IMR-90 (cell line): Measurements from ENCODE around the gene TTC39A. TPM values are rescaled to one million over a fixed set of nuclear protein-coding genes. Genes with fewer than 3 reads are reported as not detected.

Experiments
- ATAC-seq: fragments of 200-7000 bp; cut with Tn5 transposase; 2 replicates; pipeline ENCODE4 v1.9.1; 2020; ENCODE audit warnings: low read depth, mild to moderate bottlenecking, moderate library complexity
- BruUV-seq: library from RNA; stranded (reverse); fragments of 400-500 nt; replicated peaks from 2 replicates; lab custom pipeline; 2021; lab: Mats Ljungman, UMichigan
- CTCF ChIA-PET: fragments of 300-600 bp; formaldehyde crosslinking; extraction: SDS; loops from one replicate; lab custom pipeline; 2021; ENCODE audit warnings: antibody characterized with exemption; lab: Yijun Ruan, JAX
- POLR2A ChIA-PET: fragments of 300-600 bp; sonication (Branson Sonifier 250); formaldehyde crosslinking; loops from one replicate; lab custom pipeline; 2022; ENCODE audit warnings: antibody characterized with exemption; ENCODE audit not compliant: unreplicated experiment; lab: Charles Lee
- DNase-seq: peaks from one replicate; pipeline ENCODE4 v3.0.0; 2013
- H2AFZ ChIP-seq: replicated peaks from 2 replicates; pipeline ENCODE3; 2013; ENCODE audit warnings: low read length, mild to moderate bottlenecking; ENCODE audit not compliant: poor library complexity
- H2AK5ac ChIP-seq: 2 replicates; pipeline ENCODE4 v1.6.1; 2013; ENCODE audit warnings: low read depth, low read length, inconsistent platforms
- H2AK9ac ChIP-seq: replicated peaks from 2 replicates; pipeline ENCODE3; 2013; ENCODE audit warnings: mild to moderate bottlenecking, low read depth, low read length, moderate library complexity; ENCODE audit not compliant: poor library complexity
- H2BK120ac ChIP-seq: 2 replicates; pipeline ENCODE4 v1.6.1; 2013; ENCODE audit warnings: low read depth, low read length, inconsistent platforms
- H2BK15ac ChIP-seq: 3 replicates; pipeline ENCODE4 v1.6.1; 2013; ENCODE audit warnings: low read depth, low read length, inconsistent platforms
- H2BK20ac ChIP-seq: 2 replicates; pipeline ENCODE4 v1.6.1; 2013; ENCODE audit warnings: low read depth, mild to moderate bottlenecking, inconsistent platforms, low read length, moderate library complexity
- H2BK5ac ChIP-seq: 2 replicates; pipeline ENCODE4 v1.6.1; 2013; ENCODE audit warnings: mild to moderate bottlenecking, low read depth, low read length, inconsistent platforms; ENCODE audit not compliant: poor library complexity, severe bottlenecking
- H3K14ac ChIP-seq: replicated peaks from 2 replicates; pipeline ENCODE4 v1.6.1; 2013; ENCODE audit warnings: low read depth, low read length, inconsistent platforms
- H3K18ac ChIP-seq: 2 replicates; pipeline ENCODE4 v1.6.1; 2013; ENCODE audit warnings: low read depth, low read length, control low read depth
- H3K23ac ChIP-seq: 2 replicates; pipeline ENCODE4 v1.6.1; 2013; ENCODE audit warnings: low read depth, low read length, inconsistent platforms
- H3K27ac ChIP-seq: 2 replicates; pipeline ENCODE4 v1.5.1; 2013; ENCODE audit warnings: mild to moderate bottlenecking, control low read depth, low read length; ENCODE audit not compliant: insufficient read depth
- H3K27me3 ChIP-seq: 2 replicates; pipeline ENCODE4 v1.6.1; 2013; ENCODE audit warnings: low read length; ENCODE audit not compliant: control insufficient read depth, insufficient read depth
- H3K36me3 ChIP-seq: 2 replicates; pipeline ENCODE4 v1.6.1; 2013; ENCODE audit warnings: low read length, mixed read lengths; ENCODE audit not compliant: control insufficient read depth, insufficient read depth
- H3K4ac ChIP-seq: 2 replicates; pipeline ENCODE4 v1.6.1; 2013; ENCODE audit warnings: low read depth, low read length, inconsistent platforms
- H3K4me1 ChIP-seq: 2 replicates; pipeline ENCODE4 v1.6.1; 2013; ENCODE audit warnings: low read length, mixed read lengths; ENCODE audit not compliant: control insufficient read depth, insufficient read depth
- H3K4me2 ChIP-seq: 2 replicates; pipeline ENCODE4 v1.6.1; 2013; ENCODE audit warnings: low read depth, mild to moderate bottlenecking, control low read depth, low read length, moderate library complexity
- H3K4me3 ChIP-seq: 2 replicates; pipeline ENCODE4 v1.5.1; 2013; ENCODE audit warnings: low read depth, mild to moderate bottlenecking, control low read depth, low read length, moderate library complexity; ENCODE audit not compliant: insufficient read depth
- H3K56ac ChIP-seq: 2 replicates; pipeline ENCODE4 v1.6.1; 2013; ENCODE audit warnings: low read length, inconsistent platforms; ENCODE audit not compliant: insufficient read depth; ENCODE audit errors: extremely low read depth
- H3K79me1 ChIP-seq, 2 experiments: 2 replicates each; pipeline ENCODE4 v1.6.1; 2013; ENCODE audit warnings: low read length in 2 of 2, inconsistent platforms in 1 of 2, low read depth in 1 of 2
- H3K9ac ChIP-seq: 2 replicates; pipeline ENCODE4 v1.6.1; 2013; ENCODE audit warnings: low read depth, low read length, control low read depth
- H3K9me1 ChIP-seq: 2 replicates; pipeline ENCODE4 v1.6.1; 2013; ENCODE audit warnings: low read length, inconsistent platforms; ENCODE audit not compliant: insufficient read depth
- H3K9me3 ChIP-seq: 2 replicates; pipeline ENCODE4 v1.6.1; 2013; ENCODE audit warnings: low read length; ENCODE audit not compliant: control insufficient read depth, insufficient read depth
- H4K20me1 ChIP-seq: 2 replicates; pipeline ENCODE4 v1.6.1; 2013; ENCODE audit warnings: low read length, inconsistent platforms; ENCODE audit not compliant: insufficient read depth
- H4K5ac ChIP-seq: 2 replicates; pipeline ENCODE4 v1.6.1; 2013; ENCODE audit warnings: mild to moderate bottlenecking, low read depth, low read length, control low read depth
- H4K8ac ChIP-seq, 2 experiments: 2 replicates each; pipeline ENCODE4 v1.6.1; 2013; ENCODE audit warnings: low read depth in 2 of 2, low read length in 2 of 2, control low read depth in 1 of 2, inconsistent platforms in 1 of 2
- H4K91ac ChIP-seq: 2 replicates; pipeline ENCODE4 v1.6.1; 2013; ENCODE audit warnings: low read depth, low read length, inconsistent platforms; ENCODE audit not compliant: insufficient read depth
- BHLHE40 ChIP-seq: fragments of 150-350 bp; IDR thresholded peaks from 2 replicates; pipeline ENCODE4 v1.6.1; 2016; ENCODE audit warnings: mild to moderate bottlenecking, low read depth, low read length
- CEBPB ChIP-seq: IDR thresholded peaks from 2 replicates; pipeline ENCODE4 v1.6.1; 2012; ENCODE audit warnings: low read depth, low read length, improper control_type of control experiment
- CHD1 ChIP-seq: IDR thresholded peaks from 2 replicates; pipeline ENCODE4 v1.6.1; 2012; ENCODE audit warnings: low read depth, low read length, improper control_type of control experiment
- FOS ChIP-seq: fragments of 150-350 bp; IDR thresholded peaks from 2 replicates; pipeline ENCODE4 v1.6.1; 2016; ENCODE audit warnings: low read depth, low read length
- MAFK ChIP-seq: IDR thresholded peaks from 2 replicates; pipeline ENCODE4 v1.6.1; 2012; ENCODE audit warnings: low read depth, low read length, improper control_type of control experiment
- MAZ ChIP-seq: IDR thresholded peaks from 2 replicates; pipeline ENCODE4 v1.6.1; 2012; ENCODE audit warnings: low read depth, mild to moderate bottlenecking, low read length, improper control_type of control experiment, moderate library complexity, borderline replicate concordance
- MXI1 ChIP-seq: IDR thresholded peaks from 2 replicates; pipeline ENCODE4 v1.6.1; 2012; ENCODE audit warnings: low read depth, mild to moderate bottlenecking, low read length, moderate library complexity, borderline replicate concordance
- NFE2L2 ChIP-seq: fragments of 150-350 bp; IDR thresholded peaks from 2 replicates; pipeline ENCODE4 v1.6.1; 2016; ENCODE audit warnings: low read depth, mild to moderate bottlenecking, low read length
- POLR2A ChIP-seq: IDR thresholded peaks from 2 replicates; pipeline ENCODE4 v1.6.1; 2012; ENCODE audit warnings: mild to moderate bottlenecking, low read depth, low read length
- RAD21 ChIP-seq: IDR thresholded peaks from 2 replicates; pipeline ENCODE4 v1.6.1; 2012; ENCODE audit warnings: low read length, improper control_type of control experiment
- RCOR1 ChIP-seq: IDR thresholded peaks from 2 replicates; pipeline ENCODE4 v1.6.1; 2012; ENCODE audit warnings: mild to moderate bottlenecking, low read length, improper control_type of control experiment; ENCODE audit not compliant: insufficient replicate concordance
- RFX5 ChIP-seq: IDR thresholded peaks from 2 replicates; pipeline ENCODE4 v1.8.0; 2012; ENCODE audit warnings: low read depth, mild to moderate bottlenecking, low read length, moderate library complexity
- SMC3 ChIP-seq: fragments of 150-350 bp; IDR thresholded peaks from 2 replicates; pipeline ENCODE4 v1.6.1; 2016; ENCODE audit warnings: low read depth, mild to moderate bottlenecking, antibody characterized with exemption, low read length, moderate library complexity
- WGBS, 2 experiments: methylation state at CpG; one replicate each; pipeline versions ENCODE4 v1.1.5 to v1.1.7; 2013; ENCODE audit warnings: missing lambda C conversion rate in 2 of 2; ENCODE audit not compliant: insufficient read length in 1 of 2; ENCODE audit errors: extremely low coverage in 2 of 2; 5-methylcytosine and 5-hydroxymethylcytosine counted together
- dilution Hi-C: fragments of 300-500 bp; cut with HindIII; formaldehyde crosslinking; loops from one replicate; pipeline ENCODE4 v1.14.3; 2018; ENCODE audit warnings: low sequenced_read_pairs; ENCODE audit not compliant: unreplicated experiment
- in situ Hi-C: fragments of 300-500 bp; cut with MboI; formaldehyde crosslinking; loops from 3 replicates; pipeline ENCODE4 v1.14.3; 2019; ENCODE audit warnings: low sequenced_read_pairs, inconsistent platforms, mixed read lengths
- intact Hi-C: fragments of 100-400 bp; cut with micrococcal nuclease; formaldehyde crosslinking; loops from 2 replicates; pipeline ENCODE4 v1.10.0; 2022
- polyA plus RNA-seq, 3 experiments: library from polyadenylated mRNA; depleted of rRNA; stranded (reverse); fragments of >200 nt; gene quantifications; 2 replicates each; pipeline ENCODE4 v1.2.3, GENCODE V29; 2012; ENCODE audit warnings: low replicate concordance in 1 of 3
- total RNA-seq: library from RNA; depleted of rRNA; stranded (reverse); fragments of >200 nt; gene quantifications from 2 replicates; pipeline ENCODE4 v1.2.3, GENCODE V29; 2012
- TF ChIP-seq, protein P1 (sequence below): conservative IDR thresholded peaks from 2 replicates; pipeline ENCODE4 v1.5.1; 2012; ENCODE audit warnings: mild to moderate bottlenecking, low read depth, low read length, improper control_type of control experiment
- TF ChIP-seq, protein P2 (sequence below): fragments of 150-350 bp; IDR thresholded peaks from 2 replicates; pipeline ENCODE4 v1.6.1; 2017; ENCODE audit warnings: mild to moderate bottlenecking, antibody characterized with exemption, low read length, low read depth
- TF ChIP-seq, protein P3 (sequence below): fragments of 150-350 bp; IDR thresholded peaks from 2 replicates; pipeline ENCODE4 v1.6.1; 2016; ENCODE audit warnings: low read depth, mild to moderate bottlenecking, low read length, moderate library complexity, borderline replicate concordance

Gene TTC39A
- total and polyA plus RNA-seq, 2 of the 4 experiments (the other 2 are of a cell fraction) = 0.62 to 0.72 TPM

DNA sequence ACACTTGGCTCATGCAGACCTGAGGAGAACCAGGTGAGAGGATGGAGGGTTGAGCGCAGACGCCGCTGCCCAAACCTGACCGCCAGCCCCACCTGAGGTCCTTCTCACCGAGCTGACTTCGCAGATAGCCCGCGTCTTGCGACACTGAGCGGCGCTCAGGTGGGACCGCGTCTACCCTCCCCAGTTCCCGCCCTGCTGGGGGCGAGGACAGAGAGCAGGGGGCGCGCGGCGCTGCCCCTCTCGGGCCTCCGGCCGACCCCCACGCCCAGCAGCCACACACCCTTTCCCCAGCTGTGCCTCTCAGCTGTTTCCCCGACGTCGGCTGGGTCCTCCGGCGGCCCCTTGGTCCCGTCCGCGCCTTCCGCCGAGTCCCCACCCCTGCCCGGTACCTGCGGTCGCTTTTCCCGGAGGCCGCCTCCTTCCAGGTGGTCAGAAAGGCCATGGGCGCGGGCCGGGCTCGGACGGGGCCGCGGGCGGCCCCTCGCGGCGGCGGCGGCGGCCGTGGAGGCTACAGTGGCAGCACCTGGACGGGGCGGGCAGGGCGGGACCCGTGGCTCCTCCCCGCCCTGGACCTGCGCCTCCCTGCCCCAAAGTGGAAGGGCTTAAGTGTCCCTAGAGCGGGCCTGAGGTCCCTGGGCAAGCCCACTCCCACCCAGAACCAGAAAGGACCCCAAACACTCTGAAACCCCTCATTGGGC lies 14.4 kb upstream of the TTC39A start:
- H2BK5ac ChIP-seq = no peak overlapping the region
- no peak overlapping the region for H3K23ac ChIP-seq
- H2AK9ac ChIP-seq = no peak overlapping the region
- ATAC-seq (no peak; the same call in 1 of the 2 replicates), DNase-seq (no peak)
- no peak overlapping the region for H4K5ac ChIP-seq
- H3K27ac ChIP-seq = no peak overlapping the region
- no peaks in the 10 kb centered on the region for H3K36me3 ChIP-seq
- H3K14ac ChIP-seq = no peak overlapping the region
- H3K79me1 ChIP-seq = no peaks in the 10 kb centered on the region
- POLR2A ChIA-PET = no interaction called here
- no peak overlapping the region for H3K4me3 ChIP-seq
- H3K27me3 ChIP-seq = peaks cover 41% of the 10 kb centered on the region
- H3K18ac ChIP-seq = no peak overlapping the region
- H2BK15ac ChIP-seq = no peak overlapping the region
- no peak overlapping the region for H2BK20ac ChIP-seq
- no peak overlapping the region for H3K56ac ChIP-seq
- 11% methylated on average over 32 of the region's 60 CpGs; no CpG with 5 or more reads in 1 of the 2 experiments for WGBS, 2 experiments
- no peak overlapping the region for H3K9ac ChIP-seq
- H3K9me3 ChIP-seq = no peaks in the 10 kb centered on the region
- peak overlapping the region; percentile 74 for H2AFZ ChIP-seq
- no peaks in the 10 kb centered on the region for H3K9me1 ChIP-seq
- no peak overlapping the region for H3K4ac ChIP-seq
- H3K4me1 ChIP-seq = no peaks in the 10 kb centered on the region; the same call in 1 of the 2 replicates
- in situ Hi-C loops = no loop called here
- TF ChIP-seq RCOR1 = no peak
- no peak for TF ChIP-seq CHD1
- no peak for TF ChIP-seq RFX5
- TF ChIP-seq MXI1 = no peak
- no peak for TF ChIP-seq MAFK
- TF ChIP-seq, protein P1, sequence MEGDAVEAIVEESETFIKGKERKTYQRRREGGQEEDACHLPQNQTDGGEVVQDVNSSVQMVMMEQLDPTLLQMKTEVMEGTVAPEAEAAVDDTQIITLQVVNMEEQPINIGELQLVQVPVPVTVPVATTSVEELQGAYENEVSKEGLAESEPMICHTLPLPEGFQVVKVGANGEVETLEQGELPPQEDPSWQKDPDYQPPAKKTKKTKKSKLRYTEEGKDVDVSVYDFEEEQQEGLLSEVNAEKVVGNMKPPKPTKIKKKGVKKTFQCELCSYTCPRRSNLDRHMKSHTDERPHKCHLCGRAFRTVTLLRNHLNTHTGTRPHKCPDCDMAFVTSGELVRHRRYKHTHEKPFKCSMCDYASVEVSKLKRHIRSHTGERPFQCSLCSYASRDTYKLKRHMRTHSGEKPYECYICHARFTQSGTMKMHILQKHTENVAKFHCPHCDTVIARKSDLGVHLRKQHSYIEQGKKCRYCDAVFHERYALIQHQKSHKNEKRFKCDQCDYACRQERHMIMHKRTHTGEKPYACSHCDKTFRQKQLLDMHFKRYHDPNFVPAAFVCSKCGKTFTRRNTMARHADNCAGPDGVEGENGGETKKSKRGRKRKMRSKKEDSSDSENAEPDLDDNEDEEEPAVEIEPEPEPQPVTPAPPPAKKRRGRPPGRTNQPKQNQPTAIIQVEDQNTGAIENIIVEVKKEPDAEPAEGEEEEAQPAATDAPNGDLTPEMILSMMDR = no peak
- TF ChIP-seq POLR2A = no peak
- no peak for TF ChIP-seq FOS
- TF ChIP-seq, protein P2, sequence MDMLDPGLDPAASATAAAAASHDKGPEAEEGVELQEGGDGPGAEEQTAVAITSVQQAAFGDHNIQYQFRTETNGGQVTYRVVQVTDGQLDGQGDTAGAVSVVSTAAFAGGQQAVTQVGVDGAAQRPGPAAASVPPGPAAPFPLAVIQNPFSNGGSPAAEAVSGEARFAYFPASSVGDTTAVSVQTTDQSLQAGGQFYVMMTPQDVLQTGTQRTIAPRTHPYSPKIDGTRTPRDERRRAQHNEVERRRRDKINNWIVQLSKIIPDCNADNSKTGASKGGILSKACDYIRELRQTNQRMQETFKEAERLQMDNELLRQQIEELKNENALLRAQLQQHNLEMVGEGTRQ = no peak
- TF ChIP-seq NFE2L2 = no peak
- no peak for TF ChIP-seq BHLHE40
- no peak for TF ChIP-seq RAD21
- TF ChIP-seq SMC3 = no peak
- TF ChIP-seq, protein P3, sequence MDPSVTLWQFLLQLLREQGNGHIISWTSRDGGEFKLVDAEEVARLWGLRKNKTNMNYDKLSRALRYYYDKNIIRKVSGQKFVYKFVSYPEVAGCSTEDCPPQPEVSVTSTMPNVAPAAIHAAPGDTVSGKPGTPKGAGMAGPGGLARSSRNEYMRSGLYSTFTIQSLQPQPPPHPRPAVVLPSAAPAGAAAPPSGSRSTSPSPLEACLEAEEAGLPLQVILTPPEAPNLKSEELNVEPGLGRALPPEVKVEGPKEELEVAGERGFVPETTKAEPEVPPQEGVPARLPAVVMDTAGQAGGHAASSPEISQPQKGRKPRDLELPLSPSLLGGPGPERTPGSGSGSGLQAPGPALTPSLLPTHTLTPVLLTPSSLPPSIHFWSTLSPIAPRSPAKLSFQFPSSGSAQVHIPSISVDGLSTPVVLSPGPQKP = no peak
- TF ChIP-seq CEBPB = no peak
- TF ChIP-seq MAZ = no peak
- dilution Hi-C loops = no loop called here
- H4K91ac ChIP-seq = no peak overlapping the region
- no peak overlapping the region for H2AK5ac ChIP-seq
- no peak overlapping the region for H2BK120ac ChIP-seq
- no peaks in the 10 kb centered on the region for H4K20me1 ChIP-seq
- intact Hi-C loops = no loop called here
- CTCF ChIA-PET = no interaction called here
- BruUV-seq = no TSS peak
- H3K4me2 ChIP-seq = no peak overlapping the region
- no peak overlapping the region for H4K8ac ChIP-seq
